ENCODE data around the gene CLEC16A.
A peak's percentile ranks its signal among the peaks of the same experiment; 100 is the strongest.

Gene CLEC16A

DNA sequence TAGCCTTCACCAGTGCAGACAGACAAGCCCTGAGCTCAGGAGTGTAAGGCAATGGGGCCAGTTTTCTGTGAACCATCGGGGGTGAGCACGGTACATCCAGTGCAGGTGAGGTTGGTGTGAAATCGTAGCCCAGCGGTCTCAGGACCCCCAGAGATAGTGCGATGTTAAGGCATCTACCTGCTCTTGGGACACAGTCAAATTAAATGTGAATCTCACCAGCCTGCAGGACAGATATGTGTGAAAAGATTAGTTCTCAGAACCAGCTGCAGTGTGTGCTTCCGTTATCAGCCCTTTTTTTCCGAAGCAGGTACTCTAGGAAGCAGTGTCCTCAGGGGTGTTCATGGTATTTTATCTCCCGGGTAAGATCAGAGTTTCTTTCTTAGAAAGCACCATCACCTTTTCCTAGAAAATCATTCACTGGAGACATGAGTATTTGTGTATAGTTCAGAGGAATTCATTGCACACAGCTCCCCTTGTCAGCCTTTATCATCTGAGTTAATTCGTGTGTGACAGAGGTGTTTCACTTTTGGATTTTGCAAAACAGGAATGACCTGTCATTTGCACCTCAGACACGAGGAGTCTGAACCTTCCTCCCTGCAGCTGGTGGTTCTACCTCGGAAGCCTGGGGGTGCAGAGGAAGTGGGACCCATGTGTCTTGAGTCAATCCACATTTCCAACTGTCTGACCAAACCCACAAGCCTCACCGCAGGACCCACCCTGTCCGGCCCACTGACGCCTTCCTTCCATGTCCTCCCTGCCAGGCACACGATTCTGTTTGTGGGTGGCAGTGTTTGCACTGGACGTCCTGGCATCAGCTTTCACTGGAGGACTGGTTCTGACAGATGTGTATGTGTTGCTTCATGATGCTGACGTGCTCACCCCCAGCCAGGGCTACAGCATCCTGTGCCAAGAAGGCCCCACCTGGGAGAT is 107.8 kb downstream of the CLEC16A start:
- Histone ChIP-seq H3K4me3 (ENCODE audit: low read depth in 1 of 2, low read length in 1 of 2) (no peak overlapping the region), H3K9me3 (no peaks in the 10 kb centered on the region), H3K27me3 (no peaks in the 10 kb centered on the region), H3K27ac (peak overlapping the region; percentile 19), H3K36me3 (peaks cover 75% of the 10 kb centered on the region), H3K4me1 (ENCODE audit: control insufficient read depth in 1 of 2, insufficient read depth in 1 of 2, low read depth in 1 of 2, low read length in 1 of 2) (peaks cover 32 to 34% of the 10 kb centered on the region in 2 experiments)
- TF ChIP-seq, protein P1, sequence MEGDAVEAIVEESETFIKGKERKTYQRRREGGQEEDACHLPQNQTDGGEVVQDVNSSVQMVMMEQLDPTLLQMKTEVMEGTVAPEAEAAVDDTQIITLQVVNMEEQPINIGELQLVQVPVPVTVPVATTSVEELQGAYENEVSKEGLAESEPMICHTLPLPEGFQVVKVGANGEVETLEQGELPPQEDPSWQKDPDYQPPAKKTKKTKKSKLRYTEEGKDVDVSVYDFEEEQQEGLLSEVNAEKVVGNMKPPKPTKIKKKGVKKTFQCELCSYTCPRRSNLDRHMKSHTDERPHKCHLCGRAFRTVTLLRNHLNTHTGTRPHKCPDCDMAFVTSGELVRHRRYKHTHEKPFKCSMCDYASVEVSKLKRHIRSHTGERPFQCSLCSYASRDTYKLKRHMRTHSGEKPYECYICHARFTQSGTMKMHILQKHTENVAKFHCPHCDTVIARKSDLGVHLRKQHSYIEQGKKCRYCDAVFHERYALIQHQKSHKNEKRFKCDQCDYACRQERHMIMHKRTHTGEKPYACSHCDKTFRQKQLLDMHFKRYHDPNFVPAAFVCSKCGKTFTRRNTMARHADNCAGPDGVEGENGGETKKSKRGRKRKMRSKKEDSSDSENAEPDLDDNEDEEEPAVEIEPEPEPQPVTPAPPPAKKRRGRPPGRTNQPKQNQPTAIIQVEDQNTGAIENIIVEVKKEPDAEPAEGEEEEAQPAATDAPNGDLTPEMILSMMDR (IDR thresholded peaks at IDR 0.05), result no peak

DNA sequence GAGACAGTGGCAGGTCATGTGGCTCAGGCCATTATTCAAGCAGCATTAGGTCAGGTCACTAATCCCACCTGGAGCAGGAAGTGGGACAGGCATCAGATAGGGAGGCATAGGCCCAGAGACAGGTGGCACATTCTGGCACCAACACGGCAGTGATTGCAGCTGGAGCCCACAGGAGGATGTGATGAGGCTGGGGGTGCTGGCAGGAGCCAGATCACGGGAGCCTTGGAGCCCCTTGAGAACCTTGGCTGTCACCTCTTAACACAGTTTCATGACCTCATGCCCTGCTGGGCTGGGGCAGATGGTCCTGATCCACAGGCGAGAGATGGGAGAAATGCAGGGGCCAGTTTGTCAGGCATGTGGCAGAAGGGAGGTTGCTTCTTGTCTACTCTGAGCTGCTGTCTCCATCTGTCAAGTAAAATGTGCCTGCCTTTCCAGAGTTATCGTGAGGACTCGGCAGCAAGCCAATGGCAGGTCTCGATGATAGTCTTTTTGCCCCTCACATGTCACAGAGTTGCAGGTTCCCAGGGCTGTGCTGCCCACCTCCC is 109.6 kb downstream of the CLEC16A start:
- Histone ChIP-seq H3K27ac (no peak overlapping the region), H3K9me3 (no peaks in the 10 kb centered on the region), H3K27me3 (no peaks in the 10 kb centered on the region), H3K36me3 (peaks cover 67% of the 10 kb centered on the region), H3K4me3 (ENCODE audit: low read depth in 1 of 2, low read length in 1 of 2) (no peak overlapping the region), H3K4me1 (ENCODE audit: control insufficient read depth in 1 of 2, insufficient read depth in 1 of 2, low read depth in 1 of 2, low read length in 1 of 2) (peaks cover 25 to 27% of the 10 kb centered on the region in 2 experiments)
- TF ChIP-seq, protein P1 (IDR thresholded peaks at IDR 0.05), result no peak

DNA sequence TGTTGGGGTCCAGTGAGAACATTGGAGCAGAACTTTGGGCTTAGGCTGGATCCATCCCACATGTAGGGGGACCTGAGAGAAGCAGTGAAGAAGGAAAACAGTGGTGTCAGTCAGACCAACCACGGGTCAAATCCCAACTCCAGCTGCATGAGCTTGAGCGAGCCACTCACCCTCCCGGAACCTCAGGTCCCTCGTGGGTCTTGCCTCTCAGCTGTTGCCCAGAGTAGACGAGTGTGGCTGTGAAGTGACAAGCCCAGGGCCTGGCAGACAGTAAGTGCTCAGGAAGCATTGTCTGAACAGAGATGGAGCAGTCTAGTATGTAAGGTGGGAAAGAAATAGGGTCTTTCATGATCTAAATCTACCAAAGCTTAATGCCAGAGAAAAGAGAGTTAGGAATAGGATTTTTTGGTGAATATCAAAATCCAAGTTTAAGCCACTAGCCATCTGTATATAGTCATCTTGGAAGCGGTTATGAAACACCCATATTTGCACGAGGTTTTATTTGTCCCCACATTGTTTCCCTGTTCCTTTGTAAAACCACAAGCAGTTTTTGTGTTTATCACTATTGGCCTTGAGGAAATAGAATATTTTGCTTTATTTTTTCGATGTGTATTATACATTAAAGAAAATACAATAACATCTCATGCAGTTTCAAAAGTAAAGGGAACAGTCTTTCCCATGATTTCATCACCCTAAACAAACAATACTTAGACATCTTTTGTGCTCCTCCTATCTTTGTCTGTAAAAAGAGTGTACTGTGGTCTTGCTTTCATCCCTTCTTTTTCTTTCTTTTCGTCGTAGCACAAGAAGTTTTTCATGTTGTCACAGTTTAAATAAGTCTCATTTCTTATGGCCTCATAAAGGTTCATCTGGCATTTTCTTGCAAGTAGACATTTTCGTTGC is 112.0 kb downstream of the CLEC16A start:
- H3K4me3 ChIP-seq (ENCODE audit: low read depth in 1 of 2, low read length in 1 of 2), result no peak overlapping the region
- H3K36me3 ChIP-seq, result peaks cover 69% of the 10 kb centered on the region
- H3K4me1 ChIP-seq (ENCODE audit: control insufficient read depth in 1 of 2, insufficient read depth in 1 of 2, low read depth in 1 of 2, low read length in 1 of 2), result peaks cover 14 to 17% of the 10 kb centered on the region in 2 experiments
- H3K27me3 ChIP-seq, result no peaks in the 10 kb centered on the region
- no peaks in the 10 kb centered on the region for H3K9me3 ChIP-seq
- TF ChIP-seq, protein P1 (IDR thresholded peaks at IDR 0.05), result no peak
- no peak overlapping the region for H3K27ac ChIP-seq

DNA sequence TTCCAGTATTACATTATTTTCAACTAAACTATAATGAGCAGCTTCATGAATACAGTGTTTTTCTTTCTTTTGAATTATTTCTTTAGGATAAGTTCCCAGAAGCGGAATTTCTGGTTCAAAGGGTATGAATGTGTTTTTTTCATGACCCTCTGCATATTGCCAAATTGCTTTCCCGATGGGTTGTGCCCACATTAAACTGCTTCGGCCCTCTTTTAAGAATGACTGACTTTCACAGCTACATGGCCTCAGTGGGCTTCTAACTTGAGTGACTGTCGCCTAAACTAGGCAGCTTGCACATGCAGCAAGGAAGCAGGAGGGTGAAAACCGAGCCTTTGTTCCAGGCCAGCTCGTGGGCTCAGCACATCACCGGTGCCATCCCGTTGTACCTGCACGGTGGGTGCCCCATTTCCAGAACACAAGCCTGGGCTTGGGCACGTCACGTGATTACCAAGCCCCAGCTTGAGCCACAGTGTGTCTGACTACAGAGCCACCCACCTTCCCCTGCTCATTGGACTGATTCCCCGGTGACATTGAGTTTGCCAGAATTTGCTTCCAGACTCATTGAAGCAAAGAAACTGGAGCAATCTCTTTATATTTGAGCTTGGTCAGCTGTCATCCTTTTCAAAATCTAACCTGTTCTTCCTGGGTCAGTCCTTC is 112.8 kb downstream of the CLEC16A start:
- no peak overlapping the region for H3K27ac ChIP-seq
- TF ChIP-seq, protein P1 (IDR thresholded peaks at IDR 0.05), result no peak
- H3K9me3 ChIP-seq, result no peaks in the 10 kb centered on the region
- no peaks in the 10 kb centered on the region for H3K27me3 ChIP-seq
- peaks cover 72% of the 10 kb centered on the region for H3K36me3 ChIP-seq
- H3K4me1 ChIP-seq (ENCODE audit: control insufficient read depth in 1 of 2, insufficient read depth in 1 of 2, low read depth in 1 of 2, low read length in 1 of 2), result peaks cover 9 to 10% of the 10 kb centered on the region in 2 experiments
- no peak overlapping the region for H3K4me3 ChIP-seq (ENCODE audit: low read depth in 1 of 2, low read length in 1 of 2)

Data from neutrophil (primary cell).